Parathyroid adenoma (tissue), 2 donors: ENCODE measurements around the gene CD96.
A peak's percentile ranks its signal among the peaks of the same experiment; 100 is the strongest.
"Not testable (repeated sequence)": the region's sequence is repeated elsewhere in the genome, so short reads cannot be mapped to it uniquely, and the experiment has no call there.

Experiments used
- H2AFZ ChIP-seq: fragments of 300-600 bp; sonication (generic); one replicate; pipeline ENCODE4 v1.7.0; 2017; ENCODE audit warnings: antibody characterized with exemption, mild to moderate bottlenecking
- H3K27ac ChIP-seq: fragments of 300-600 bp; sonication (generic); one replicate; pipeline ENCODE4 v1.7.0; 2017
- H3K27me3 ChIP-seq: fragments of 300-600 bp; sonication (generic); one replicate; pipeline ENCODE4 v1.7.0; 2017; ENCODE audit warnings: low read length; ENCODE audit not compliant: control insufficient read depth, insufficient read depth
- H3K36me3 ChIP-seq: fragments of 300-600 bp; sonication (generic); one replicate; pipeline ENCODE4 v1.7.0; 2017; ENCODE audit warnings: low read length; ENCODE audit not compliant: control insufficient read depth, insufficient read depth
- H3K4me1 ChIP-seq: fragments of 300-600 bp; sonication (generic); one replicate; pipeline ENCODE4 v1.7.0; 2017; ENCODE audit warnings: control low read depth
- H3K4me2 ChIP-seq: fragments of 300-600 bp; sonication (generic); one replicate; pipeline ENCODE4 v1.7.0; 2017; ENCODE audit warnings: low read length
- H3K4me3 ChIP-seq: fragments of 300-600 bp; sonication (generic); one replicate; pipeline ENCODE4 v1.7.0; 2017; ENCODE audit warnings: low read depth, low read length
- H3K79me2 ChIP-seq: fragments of 300-600 bp; sonication (generic); one replicate; pipeline ENCODE4 v1.7.0; 2017; ENCODE audit warnings: control low read depth
- H3K9ac ChIP-seq: fragments of 300-600 bp; sonication (generic); one replicate; pipeline ENCODE4 v1.7.0; 2017; ENCODE audit warnings: mild to moderate bottlenecking
- H3K9me3 ChIP-seq: fragments of 300-600 bp; sonication (generic); one replicate; pipeline ENCODE4 v1.7.0; 2017; ENCODE audit warnings: low read length; ENCODE audit not compliant: control insufficient read depth
- TF ChIP-seq, protein P1 (sequence below): fragments of 300-600 bp; sonication (generic); IDR thresholded peaks from one replicate; pipeline ENCODE4 v1.7.0; 2017; ENCODE audit warnings: antibody characterized with exemption, mild to moderate bottlenecking
- donor health status: primary hyperparathyroidism.

The CD96 gene

GRCh38 chr3:111668326-111668725 lies 126.3 kb downstream of the CD96 start:
- no peaks in the 10 kb centered on the region for H3K36me3 ChIP-seq
- no peaks in the 10 kb centered on the region for H3K4me1 ChIP-seq
- H3K27ac ChIP-seq: no peak overlapping the region
- no peak overlapping the region for H2AFZ ChIP-seq
- no peaks in the 10 kb centered on the region for H3K9me3 ChIP-seq
- H3K4me2 ChIP-seq: no peak overlapping the region
- no peaks in the 10 kb centered on the region for H3K79me2 ChIP-seq
- no peak overlapping the region for H3K4me3 ChIP-seq
- no peak overlapping the region for H3K9ac ChIP-seq
- TF ChIP-seq, protein P1, sequence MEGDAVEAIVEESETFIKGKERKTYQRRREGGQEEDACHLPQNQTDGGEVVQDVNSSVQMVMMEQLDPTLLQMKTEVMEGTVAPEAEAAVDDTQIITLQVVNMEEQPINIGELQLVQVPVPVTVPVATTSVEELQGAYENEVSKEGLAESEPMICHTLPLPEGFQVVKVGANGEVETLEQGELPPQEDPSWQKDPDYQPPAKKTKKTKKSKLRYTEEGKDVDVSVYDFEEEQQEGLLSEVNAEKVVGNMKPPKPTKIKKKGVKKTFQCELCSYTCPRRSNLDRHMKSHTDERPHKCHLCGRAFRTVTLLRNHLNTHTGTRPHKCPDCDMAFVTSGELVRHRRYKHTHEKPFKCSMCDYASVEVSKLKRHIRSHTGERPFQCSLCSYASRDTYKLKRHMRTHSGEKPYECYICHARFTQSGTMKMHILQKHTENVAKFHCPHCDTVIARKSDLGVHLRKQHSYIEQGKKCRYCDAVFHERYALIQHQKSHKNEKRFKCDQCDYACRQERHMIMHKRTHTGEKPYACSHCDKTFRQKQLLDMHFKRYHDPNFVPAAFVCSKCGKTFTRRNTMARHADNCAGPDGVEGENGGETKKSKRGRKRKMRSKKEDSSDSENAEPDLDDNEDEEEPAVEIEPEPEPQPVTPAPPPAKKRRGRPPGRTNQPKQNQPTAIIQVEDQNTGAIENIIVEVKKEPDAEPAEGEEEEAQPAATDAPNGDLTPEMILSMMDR: no peak
- H3K27me3 ChIP-seq: no peaks in the 10 kb centered on the region

DNA sequence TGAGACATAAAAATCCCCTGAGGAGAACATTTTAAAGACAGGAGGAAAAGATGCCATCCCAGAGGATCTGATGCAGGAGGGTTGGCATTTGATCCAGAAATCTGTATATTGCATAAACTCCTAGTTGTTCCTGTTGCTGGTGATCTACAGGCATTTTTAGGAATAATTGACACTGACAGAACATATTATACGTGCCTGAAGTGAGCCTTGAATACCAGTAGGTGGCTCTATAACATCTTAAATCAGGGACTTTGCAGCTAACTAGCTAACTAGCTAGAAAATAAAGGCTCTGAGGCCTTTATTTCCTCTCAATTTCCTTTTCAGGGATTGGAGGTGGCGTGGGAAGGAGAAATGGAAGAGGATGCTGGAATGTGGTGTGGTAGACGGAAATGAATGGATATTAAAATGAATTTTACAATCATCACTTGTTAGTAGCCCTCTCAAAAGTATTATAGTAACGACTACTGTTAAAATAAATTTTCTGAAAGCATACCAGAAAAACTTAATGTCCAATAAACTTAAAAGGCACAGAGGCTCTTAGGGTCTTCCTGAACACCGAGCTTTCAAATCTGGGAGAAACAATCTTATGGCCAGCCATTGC lies 127.0 kb downstream of the CD96 start:
- no peaks in the 10 kb centered on the region for H3K4me1 ChIP-seq
- H3K4me3 ChIP-seq: no peak overlapping the region
- H3K4me2 ChIP-seq: no peak overlapping the region
- no peaks in the 10 kb centered on the region for H3K36me3 ChIP-seq
- no peaks in the 10 kb centered on the region for H3K79me2 ChIP-seq
- no peak overlapping the region for H3K27ac ChIP-seq
- TF ChIP-seq, protein P1: peak; percentile 78
- H3K9me3 ChIP-seq: no peaks in the 10 kb centered on the region
- H2AFZ ChIP-seq: peak overlapping the region; percentile 1
- H3K27me3 ChIP-seq: no peaks in the 10 kb centered on the region
- no peak overlapping the region for H3K9ac ChIP-seq

DNA sequence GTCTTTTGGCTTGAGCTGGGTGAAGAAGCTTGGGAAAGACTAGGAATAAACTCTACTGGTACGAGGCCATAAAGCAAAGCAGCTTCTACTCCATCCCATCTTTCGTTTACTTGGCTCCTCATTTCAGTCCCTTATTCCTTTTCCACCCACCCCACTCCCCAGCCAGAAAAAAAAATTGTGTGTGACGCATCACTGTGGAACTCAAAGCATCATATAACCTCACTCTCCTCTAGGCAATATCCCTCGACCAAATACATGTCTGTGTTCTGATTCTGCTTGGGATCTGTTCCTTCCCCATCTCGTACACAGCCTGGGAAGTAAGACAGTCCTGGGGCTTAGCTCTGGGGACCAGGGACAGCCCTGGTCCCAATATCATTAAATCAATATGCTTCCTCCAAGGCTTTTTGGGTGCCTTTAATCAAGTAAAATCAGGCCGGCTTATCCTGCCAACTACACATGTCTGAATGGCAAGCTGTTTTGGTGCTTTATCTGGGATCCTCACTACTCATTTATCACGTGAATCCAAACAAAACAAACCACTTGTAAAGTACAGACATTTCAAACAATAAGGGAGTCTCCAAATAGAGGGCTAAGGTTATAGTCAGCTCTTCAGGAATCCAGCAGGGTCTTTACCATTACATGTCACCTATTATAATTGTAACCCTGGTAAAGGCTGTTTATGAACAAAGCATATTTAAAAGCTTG lies 128.1 kb downstream of the CD96 start:
- TF ChIP-seq, protein P1: no peak
- Histone ChIP-seq H3K27ac (no peak overlapping the region), H3K4me2 (no peak overlapping the region), H3K9ac (no peak overlapping the region), H2AFZ (peak overlapping the region; percentile 18), H3K27me3 (no peaks in the 10 kb centered on the region), H3K79me2 (no peaks in the 10 kb centered on the region), H3K9me3 (no peaks in the 10 kb centered on the region), H3K36me3 (no peaks in the 10 kb centered on the region), H3K4me1 (no peaks in the 10 kb centered on the region), H3K4me3 (no peak overlapping the region)

DNA sequence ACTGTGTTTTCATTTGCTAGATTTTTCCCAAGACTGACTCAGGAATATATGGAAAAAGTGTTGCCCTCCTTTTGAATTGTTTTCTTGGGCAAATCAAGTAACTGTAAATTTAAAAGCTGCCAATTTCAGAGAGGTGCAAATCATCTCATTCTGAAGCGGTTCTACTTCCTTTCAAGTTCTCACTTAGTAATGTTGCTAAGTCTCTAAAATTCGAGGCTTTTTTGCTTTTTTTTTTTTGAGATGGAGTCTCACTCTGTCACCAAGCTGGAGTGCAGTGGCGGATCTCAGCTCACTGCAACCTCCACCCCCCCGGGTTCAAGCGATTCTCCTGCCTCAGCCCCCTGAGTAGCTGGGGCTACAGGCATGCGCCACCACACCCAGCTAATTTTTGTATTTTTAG lies 130.5 kb downstream of the CD96 start:
- not testable (repeated sequence) for H3K9me3 ChIP-seq, H2AFZ ChIP-seq, H3K36me3 ChIP-seq, H3K9ac ChIP-seq, H3K4me3 ChIP-seq, H3K27me3 ChIP-seq, H3K4me2 ChIP-seq, H3K79me2 ChIP-seq, H3K27ac ChIP-seq, H3K4me1 ChIP-seq

GRCh38 chr3:111675846-111676210 lies 133.8 kb downstream of the CD96 start:
- Histone ChIP-seq H3K27ac (no peak overlapping the region), H3K9me3 (no peaks in the 10 kb centered on the region), H3K9ac (no peak overlapping the region), H3K4me1 (peaks cover 3% of the 10 kb centered on the region), H3K4me2 (no peak overlapping the region), H3K4me3 (no peak overlapping the region), H2AFZ (peak overlapping the region; percentile 57), H3K36me3 (no peaks in the 10 kb centered on the region), H3K79me2 (no peaks in the 10 kb centered on the region), H3K27me3 (no peaks in the 10 kb centered on the region)
- TF ChIP-seq, protein P1: no peak
